NCI-H2107 treated with DMSO at 0.1 percent for 48 hours (cell line): ENCODE results near the gene CDSN.

Experiments
- DNase-seq: peaks from one replicate; lab custom pipeline; 2025; ENCODE audit not compliant: unreplicated experiment; lab: John Stamatoyannopoulos, UW

Gene CDSN

DNA sequence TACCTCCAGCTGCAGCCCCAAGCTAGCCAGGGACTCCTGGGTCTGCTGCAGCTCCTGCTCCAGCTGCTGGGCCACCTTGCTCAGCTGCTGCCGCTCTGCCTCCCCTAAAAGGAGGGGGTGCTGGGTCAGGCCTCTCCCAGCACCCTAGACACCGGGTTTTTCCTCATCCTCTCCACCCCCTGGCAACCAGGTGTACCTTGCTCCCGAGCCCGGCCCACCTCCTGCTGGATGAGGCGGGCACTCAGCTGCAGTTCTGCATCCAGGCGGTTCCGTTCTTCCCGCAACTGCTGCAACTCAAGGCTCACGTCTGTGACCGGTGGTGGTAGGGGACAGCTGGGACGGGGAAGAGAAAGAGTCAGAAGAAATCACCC, 24.7 kb upstream of the CDSN start:
- DNase-seq, result no peak

- no peak for DNase-seq
Measured at GRCh38 chr6:31144296-31144969, 24.2 kb upstream of the CDSN start.

DNA sequence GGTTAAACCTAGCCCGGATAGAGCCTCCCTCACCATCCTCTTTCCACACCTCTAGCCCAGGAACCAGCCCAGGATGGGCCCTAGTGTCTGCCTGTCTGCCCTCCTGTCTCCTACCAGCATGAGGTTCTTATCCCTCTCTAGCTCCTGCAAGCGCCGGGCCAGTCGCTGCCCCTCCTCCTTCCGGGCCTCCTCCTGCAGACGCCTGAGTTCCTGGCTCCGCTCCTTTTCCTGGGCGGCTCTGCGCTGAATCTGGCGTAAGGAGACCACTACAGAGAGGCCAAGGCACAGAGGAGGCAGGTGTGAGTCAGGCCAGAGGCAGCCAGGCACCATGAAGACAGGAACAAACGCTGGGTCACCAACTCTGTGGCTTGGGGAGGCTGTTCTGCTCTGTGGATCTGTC, 22.9 kb upstream of the CDSN start:
- no peak for DNase-seq

DNA sequence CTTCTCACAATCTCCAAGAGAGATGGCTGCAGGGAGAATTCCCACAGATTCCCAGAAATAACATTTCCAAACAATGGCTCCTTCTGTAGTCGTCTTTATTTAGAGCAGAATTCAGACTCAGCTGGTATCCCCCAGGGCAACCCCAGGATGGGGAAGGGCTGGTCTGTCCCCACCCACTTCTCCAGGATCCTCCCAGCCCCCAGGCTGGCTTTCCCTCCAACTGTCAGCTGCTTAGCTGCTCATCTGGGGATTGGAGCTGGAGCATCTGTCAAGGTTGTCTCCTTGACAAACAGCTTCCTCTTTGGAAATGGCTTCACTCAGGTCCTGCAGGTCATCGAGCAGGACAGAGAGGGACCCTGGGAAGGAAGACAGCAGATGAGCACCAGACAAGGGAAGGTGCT, 22.1 kb upstream of the CDSN start:
- DNase-seq, result no peak

- DNase-seq, result no peak
Measured at GRCh38 chr6:31140643-31141042, 20.4 kb upstream of the CDSN start.

DNA sequence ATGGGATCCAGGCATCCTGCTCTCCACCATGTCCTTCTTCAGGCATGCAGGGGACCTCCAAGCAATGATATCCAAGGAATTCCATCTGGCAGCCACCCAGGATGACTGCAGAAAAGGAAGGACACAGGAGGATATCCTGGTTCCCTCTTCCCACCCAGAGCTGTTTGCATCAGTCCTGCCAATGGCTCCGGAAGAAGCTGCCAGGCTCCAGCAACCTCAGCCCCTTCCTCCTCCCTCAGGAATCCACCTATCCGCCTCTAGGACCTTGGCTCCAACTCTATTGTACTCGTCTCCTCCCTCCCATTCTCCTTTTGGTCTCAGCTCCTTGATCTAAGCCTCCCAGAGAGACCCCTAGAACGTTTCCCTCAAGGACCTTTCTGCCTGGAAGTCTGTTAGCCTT, 19.4 kb upstream of the CDSN start:
- DNase-seq, result no peak

DNA sequence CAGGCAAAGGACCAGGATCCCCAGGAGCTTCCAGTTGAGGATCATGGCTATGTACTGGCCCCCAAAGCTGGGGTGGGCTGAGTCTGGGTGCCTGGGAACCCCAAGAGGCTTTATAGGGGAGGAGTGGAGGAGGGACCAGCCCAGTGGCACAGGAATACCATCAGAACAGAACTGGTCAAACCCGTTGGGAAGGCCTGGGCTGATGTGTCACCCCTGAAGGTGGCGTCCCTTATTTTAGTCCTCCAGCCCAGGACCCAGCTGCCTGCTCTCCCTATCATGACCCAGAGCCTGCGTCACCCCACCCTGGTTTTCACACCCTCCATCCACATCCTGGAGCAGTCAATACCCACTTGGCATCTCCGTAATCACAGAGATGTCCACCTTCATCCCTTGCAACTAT, 18.7 kb upstream of the CDSN start, which contains the start of gene PSORS1C2:
Gene PSORS1C2, minus strand, starts transcription at position 85 of the 400 bp plus-strand sequence. Its CDS starts 40 bp downstream, at position 45.
- no peak for DNase-seq

DNA sequence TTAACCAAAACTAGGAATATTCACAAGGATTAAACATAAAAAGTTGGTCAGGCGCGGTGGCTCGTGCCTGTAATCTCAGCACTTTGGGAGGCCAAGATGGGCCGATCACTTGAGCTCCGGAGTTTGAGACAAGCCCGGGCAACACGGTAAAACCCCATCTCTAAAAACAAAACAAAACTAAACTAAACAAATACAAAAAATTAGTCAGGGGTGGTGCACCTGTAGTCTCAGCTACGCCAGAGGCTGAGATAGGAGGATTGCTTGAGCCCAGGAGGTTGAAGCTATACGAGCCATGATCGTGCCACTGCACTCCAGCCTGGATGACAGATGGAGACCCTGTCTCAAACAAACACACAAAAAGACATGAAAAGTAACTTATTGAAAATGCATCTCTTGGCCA, 15.5 kb upstream of the CDSN start:
- DNase-seq, result no peak

- no peak for DNase-seq
Measured at GRCh38 chr6:31132806-31133205, 12.6 kb upstream of the CDSN start.

GRCh38 chr6:31131595-31131994, 11.3 kb upstream of the CDSN start:
- no peak for DNase-seq

DNA sequence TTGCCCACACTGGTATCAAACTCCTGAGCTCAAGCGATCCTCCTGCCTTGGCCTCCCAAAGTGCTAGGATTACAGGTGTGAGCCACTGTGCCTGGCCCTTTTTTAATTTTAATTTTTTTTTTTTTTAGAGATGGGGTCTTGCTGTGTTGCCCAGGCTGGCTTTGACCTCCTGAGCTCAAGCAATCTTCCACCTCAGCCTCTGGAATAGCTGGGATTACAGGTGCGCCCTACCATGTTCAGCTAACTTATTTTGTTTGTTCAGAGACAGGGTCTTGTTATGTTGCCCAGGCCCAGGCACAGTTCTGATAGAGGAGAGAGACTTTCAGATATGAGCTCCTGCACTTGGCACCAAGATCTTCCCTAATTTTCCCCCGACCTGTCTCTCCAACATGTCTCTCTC, 10.5 kb upstream of the CDSN start:
- DNase-seq, result no peak

GRCh38 chr6:31129130-31129529, 8.9 kb upstream of the CDSN start:
- no peak for DNase-seq

DNA sequence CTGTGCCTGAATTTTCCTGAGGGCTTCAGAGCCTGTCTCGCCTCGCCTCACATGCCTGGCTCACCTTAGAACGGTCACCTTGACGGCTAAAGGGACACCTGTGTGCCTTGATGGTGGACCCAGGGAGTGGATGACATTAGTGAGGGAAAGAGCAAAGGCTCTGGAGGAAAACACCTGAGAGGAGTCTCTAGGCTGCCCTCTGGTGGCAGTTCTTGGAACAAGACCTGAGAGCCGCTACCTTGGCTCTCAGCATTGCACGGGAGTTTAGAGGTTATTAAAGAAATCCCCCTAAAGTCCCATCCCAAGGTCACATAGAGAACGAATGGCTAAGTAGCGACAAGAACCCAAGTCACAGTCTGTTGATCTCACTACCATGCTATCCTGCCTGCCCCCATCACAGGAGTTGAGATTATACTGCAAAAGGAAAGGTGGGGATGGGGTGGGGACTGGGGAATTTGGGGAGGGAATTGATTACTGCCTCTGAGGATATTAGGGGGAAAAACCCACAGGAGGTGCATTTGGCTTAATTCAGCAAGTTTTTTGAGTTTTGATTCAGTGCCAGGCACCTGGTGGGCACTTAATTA, 7.9 kb upstream of the CDSN start:
- DNase-seq, result no peak

DNA sequence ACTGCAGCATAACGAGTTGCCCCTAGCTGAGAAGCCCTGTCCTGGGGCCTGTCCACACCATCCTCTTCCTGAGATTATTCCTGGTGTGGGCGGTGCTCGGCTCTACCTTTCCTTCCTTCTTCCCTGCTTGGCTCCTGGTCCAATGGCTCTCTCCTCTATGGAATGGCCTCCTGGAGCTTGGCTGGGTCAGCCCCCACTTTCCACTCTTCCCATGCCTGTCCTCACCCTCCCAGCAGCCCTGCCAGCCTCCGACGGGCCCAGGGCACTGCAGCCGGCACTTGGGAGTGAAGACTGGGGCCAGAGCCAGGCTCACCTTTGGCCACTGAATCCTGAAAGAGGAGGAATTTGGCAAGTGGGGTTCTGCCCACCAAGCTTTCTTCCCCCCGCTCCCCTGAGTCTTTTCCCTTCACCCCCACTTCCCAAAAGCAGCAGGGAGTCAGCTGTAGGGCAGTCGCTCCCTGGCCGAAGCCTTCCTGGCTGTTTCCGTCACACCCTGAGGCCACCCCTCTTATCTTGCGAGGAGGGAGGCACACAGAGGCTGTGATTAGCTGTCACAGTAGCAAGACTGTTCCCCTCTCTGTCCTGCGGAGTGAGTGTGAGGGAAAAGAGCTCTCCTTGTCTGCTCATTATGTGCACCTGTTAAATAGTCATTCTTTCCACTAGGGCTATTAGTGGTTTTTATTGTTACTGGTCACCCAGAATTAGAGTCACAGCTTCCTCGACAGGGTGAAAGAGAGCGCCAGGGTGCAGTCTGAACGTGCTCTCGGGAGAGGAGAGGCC, 6.3 kb upstream of the CDSN start:
- DNase-seq, result no peak

DNA sequence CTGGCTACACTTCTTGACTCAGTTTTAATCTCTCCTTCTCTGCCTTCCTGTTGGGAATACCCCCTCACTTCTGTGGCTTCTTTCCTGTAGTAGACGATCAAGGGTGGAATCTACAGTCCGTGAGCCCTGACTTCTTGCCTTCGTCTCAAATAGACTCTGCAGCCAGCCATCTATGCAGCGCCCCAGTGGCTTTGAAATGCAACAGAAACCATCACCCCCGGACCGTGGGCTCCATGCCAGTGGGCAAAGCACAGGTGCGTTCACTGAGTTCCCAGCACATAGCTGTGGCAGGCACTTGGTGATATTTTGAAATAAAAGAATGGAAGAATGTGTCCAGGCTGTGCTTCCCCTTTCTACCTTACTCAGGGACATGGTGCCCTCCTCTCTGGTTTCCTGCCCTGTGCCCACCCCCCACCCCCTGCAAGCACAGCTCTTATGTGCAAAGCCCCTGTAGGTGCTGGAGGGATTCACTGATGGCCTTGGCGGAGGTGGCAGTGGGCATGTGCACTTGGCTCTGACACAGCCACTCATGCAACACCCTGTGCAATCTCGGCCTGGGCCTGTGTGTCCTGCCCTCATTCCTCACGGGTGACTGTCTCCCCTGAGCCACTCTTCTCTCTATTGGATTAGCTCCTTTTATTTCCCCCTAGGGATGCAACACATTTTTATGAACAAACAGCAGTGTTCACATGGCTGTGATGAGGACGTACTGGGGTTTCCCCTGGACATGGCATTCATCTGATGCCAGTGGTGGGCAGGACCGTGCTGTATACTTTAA, 5.5 kb upstream of the CDSN start:
- DNase-seq, result no peak

DNA sequence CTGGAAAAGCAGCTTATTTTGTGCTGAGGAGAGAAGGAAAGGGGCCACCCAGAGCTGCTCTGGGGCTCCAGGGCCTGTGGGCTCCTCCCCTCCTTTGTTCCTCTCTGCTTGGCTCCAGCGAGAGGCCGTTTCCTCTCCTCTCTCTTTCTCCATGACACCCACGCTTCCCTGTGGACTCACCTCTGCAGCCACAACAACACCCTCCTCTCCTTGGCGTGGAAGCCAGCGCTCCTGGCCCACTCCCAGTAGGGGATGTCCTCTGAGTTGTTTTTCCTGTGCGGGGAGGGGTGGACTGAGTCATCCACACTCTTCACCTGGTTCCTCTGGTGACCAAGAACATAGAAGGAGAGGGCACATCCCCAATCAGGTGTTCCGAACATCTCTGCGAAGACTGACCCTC, 4.9 kb upstream of the CDSN start:
- no peak for DNase-seq

GRCh38 chr6:31122791-31123706, 2.8 kb upstream of the CDSN start:
- no peak for DNase-seq

- no peak for DNase-seq
Measured at GRCh38 chr6:31121131-31121790, 1.0 kb upstream of the CDSN start.

DNA sequence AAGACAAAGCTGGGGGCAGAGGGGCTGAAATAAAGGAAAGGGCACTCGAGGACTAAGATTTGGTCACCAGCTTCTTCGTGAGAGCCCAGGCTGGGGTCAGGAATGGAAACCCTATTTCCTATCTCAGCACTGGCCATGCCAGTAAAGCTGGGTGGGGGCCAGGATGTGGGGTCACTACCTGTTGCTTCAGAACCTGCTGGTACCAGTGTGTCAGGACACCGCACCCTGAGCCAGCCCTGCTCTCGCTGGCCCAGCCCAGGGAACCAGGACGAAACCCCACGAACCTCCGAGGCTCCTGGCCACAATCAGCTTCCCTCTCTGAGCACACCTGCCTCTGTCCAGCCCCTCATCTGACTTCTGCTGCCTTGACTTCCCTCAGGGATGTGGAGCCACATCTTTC, 2.1 kb downstream of the CDSN start:
- no peak for DNase-seq
